C4-2B (cell line): Measurements from ENCODE around the gene CPD.
"Not testable (repeated sequence)": the region's sequence is repeated elsewhere in the genome, so short reads cannot be mapped to it uniquely, and the experiment has no call there.

Experiments
- ZFX ChIP-seq: fragments of 450-650 bp; IDR thresholded peaks from 2 replicates; pipeline ENCODE4 v1.6.1; 2017
- TF ChIP-seq, protein P1 (sequence below): fragments of 450-650 bp; conservative IDR thresholded peaks from 2 replicates; pipeline ENCODE4 v1.5.1; 2017; ENCODE audit warnings: mild to moderate bottlenecking

DNA sequence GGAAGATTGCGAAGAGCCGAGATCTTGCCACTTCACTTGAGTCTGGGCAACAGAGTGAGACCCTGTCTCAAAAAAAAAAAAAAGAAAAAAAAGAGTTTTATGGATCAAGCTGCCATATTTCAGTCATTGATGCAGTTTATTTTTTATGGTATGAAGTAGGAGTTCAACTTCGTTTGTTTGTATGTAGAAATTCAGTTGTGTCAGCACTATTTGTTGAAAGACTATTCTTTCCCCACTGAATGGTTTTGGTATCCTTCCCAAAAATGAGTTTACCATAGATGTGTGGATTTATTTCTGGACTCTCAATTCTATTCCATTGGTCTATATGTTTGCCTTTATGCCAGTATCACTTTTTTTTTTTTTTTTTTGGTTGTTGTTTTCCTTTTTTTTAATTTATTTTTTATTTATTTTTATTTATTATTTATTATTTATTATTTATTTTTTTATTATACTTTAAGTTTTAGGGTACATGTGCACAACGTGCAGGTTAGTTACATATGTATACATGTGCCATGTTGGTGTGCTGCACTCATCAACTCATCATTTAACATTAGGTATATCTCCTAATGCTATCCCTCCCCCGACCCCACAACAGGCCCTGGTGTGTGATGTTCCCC is 80.2 kb downstream of the CPD start:
- TF ChIP-seq, protein P1, sequence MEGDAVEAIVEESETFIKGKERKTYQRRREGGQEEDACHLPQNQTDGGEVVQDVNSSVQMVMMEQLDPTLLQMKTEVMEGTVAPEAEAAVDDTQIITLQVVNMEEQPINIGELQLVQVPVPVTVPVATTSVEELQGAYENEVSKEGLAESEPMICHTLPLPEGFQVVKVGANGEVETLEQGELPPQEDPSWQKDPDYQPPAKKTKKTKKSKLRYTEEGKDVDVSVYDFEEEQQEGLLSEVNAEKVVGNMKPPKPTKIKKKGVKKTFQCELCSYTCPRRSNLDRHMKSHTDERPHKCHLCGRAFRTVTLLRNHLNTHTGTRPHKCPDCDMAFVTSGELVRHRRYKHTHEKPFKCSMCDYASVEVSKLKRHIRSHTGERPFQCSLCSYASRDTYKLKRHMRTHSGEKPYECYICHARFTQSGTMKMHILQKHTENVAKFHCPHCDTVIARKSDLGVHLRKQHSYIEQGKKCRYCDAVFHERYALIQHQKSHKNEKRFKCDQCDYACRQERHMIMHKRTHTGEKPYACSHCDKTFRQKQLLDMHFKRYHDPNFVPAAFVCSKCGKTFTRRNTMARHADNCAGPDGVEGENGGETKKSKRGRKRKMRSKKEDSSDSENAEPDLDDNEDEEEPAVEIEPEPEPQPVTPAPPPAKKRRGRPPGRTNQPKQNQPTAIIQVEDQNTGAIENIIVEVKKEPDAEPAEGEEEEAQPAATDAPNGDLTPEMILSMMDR, result not testable (repeated sequence)
- not testable (repeated sequence) for TF ChIP-seq ZFX
